A673 (cell line): ENCODE results near the gene ZNF683.

Source experiments
- EZH2 ChIP-seq: fragments of 200-600 bp; sonication (generic); IDR thresholded peaks from 2 replicates; pipeline ENCODE4 v1.6.1; 2017; ENCODE audit warnings: borderline replicate concordance, low read depth, mild to moderate bottlenecking, mixed read lengths, antibody characterized with exemption, low read length; ENCODE audit not compliant: poor library complexity, severe bottlenecking
- TF ChIP-seq, protein P1 (sequence below): fragments of 300-800, 200-600 bp; sonication (generic); conservative IDR thresholded peaks from 2 replicates; pipeline ENCODE4 v1.5.1; 2017; ENCODE audit warnings: low read depth, mild to moderate bottlenecking, antibody characterized with exemption, low read length, moderate library complexity, mixed read lengths

DNA sequence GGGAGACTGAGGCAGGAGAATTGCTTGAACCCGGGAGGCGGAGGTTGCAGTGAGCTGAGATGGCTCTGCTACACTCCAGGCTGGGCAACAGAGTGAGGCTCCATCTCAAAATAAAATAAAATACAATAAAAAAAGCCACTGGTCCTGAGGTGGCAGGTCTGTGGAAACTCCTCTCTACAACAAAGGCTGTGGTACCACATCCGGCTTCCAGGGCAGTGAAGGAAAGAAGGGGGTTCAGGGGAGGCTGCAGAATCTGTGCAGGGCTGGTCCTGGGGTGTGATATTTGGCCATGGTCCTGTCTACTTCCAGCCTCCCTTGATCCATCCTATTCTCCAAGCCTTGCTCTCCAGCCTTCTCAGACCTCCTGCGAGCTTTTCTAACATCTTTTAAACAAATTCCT lies 731 bp upstream of the ZNF683 start:
- TF ChIP-seq, protein P1, sequence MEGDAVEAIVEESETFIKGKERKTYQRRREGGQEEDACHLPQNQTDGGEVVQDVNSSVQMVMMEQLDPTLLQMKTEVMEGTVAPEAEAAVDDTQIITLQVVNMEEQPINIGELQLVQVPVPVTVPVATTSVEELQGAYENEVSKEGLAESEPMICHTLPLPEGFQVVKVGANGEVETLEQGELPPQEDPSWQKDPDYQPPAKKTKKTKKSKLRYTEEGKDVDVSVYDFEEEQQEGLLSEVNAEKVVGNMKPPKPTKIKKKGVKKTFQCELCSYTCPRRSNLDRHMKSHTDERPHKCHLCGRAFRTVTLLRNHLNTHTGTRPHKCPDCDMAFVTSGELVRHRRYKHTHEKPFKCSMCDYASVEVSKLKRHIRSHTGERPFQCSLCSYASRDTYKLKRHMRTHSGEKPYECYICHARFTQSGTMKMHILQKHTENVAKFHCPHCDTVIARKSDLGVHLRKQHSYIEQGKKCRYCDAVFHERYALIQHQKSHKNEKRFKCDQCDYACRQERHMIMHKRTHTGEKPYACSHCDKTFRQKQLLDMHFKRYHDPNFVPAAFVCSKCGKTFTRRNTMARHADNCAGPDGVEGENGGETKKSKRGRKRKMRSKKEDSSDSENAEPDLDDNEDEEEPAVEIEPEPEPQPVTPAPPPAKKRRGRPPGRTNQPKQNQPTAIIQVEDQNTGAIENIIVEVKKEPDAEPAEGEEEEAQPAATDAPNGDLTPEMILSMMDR, result no peak
- TF ChIP-seq EZH2, result no peak
